Sigmoid colon (tissue), 7 donors: ENCODE data around the gene ARHGAP25. TPM values are rescaled to one million over a fixed set of nuclear protein-coding genes. Genes with fewer than 3 reads are reported as not detected.

Experiments
- DNase-seq: peaks from one replicate; pipeline ENCODE4 v3.0.0-alpha.2; 2019
- H3K27ac ChIP-seq, 4 donors: fragments of 200-600 bp; sonication (generic); one replicate each; pipeline ENCODE4 v1.5.1; 2016 to 2019; ENCODE audit warnings: mild to moderate bottlenecking in 1 of 4
- H3K27me3 ChIP-seq, 3 donors: fragments of 200-600 bp; sonication (generic); one replicate each; pipeline ENCODE4 v1.5.1; 2019; ENCODE audit warnings: mild to moderate bottlenecking in 1 of 3
- H3K36me3 ChIP-seq, 4 donors: fragments of 200-600 bp; sonication (generic); one replicate each; pipeline ENCODE4 v1.5.1; 2016 to 2019
- H3K4me1 ChIP-seq, 4 donors: fragments of 200-600 bp; sonication (generic); one replicate each; pipeline ENCODE4 v1.5.1; 2017 to 2019
- H3K4me3 ChIP-seq, 4 donors: fragments of 200-600 bp; sonication (generic); one replicate each; pipeline ENCODE4 v1.5.1; 2017 to 2019; ENCODE audit warnings: mild to moderate bottlenecking in 2 of 4, moderate library complexity in 1 of 4
- H3K9me3 ChIP-seq, 4 donors: fragments of 200-600 bp in 3 of 4; sonication (generic) in 3 of 4; one replicate each; pipeline versions ENCODE4 v1.5.1 to v1.6.1; 2013 to 2019
- CTCF ChIP-seq, 4 experiments: fragments of 450-650 bp in 3 of 4; fragments of 200-600 bp in 1 of 4; IDR thresholded peaks; one replicate each; pipeline ENCODE4 v1.5.1; 2016 to 2019; ENCODE audit warnings: antibody characterized with exemption in 4 of 4, mild to moderate bottlenecking in 3 of 4, moderate library complexity in 2 of 4
- EP300 ChIP-seq, 4 donors: sonication (generic); formaldehyde crosslinking; IDR thresholded peaks; one replicate each; pipeline ENCODE4 v1.6.1; 2017; ENCODE audit warnings: antibody characterized with exemption in 4 of 4
- POLR2A ChIP-seq, 2 donors: fragments of 450-650 bp; IDR thresholded peaks; one replicate each; pipeline ENCODE4 v1.6.1; 2016; ENCODE audit warnings: antibody characterized with exemption in 2 of 2, mild to moderate bottlenecking in 2 of 2, moderate library complexity in 2 of 2
- POLR2AphosphoS5 ChIP-seq, 4 donors: sonication (generic); formaldehyde crosslinking; IDR thresholded peaks; one replicate each; pipeline ENCODE4 v1.6.1; 2017; ENCODE audit warnings: antibody characterized with exemption in 4 of 4
- WGBS, 2 donors: extraction: QIAGEN DNeasy Blood & Tissue Kit; methylation state at CpG; one replicate each; pipeline ENCODE4 v1.1.7; 2013; 5-methylcytosine and 5-hydroxymethylcytosine counted together
- intact Hi-C: fragments of 100-400 bp; cut with DNase I; formaldehyde crosslinking; loops from one replicate; pipeline ENCODE4 v1.15.1; 2023
- polyA plus RNA-seq, 3 donors: library from polyadenylated mRNA; stranded (reverse); fragments of 200-250 nt; gene quantifications; one replicate each; pipeline ENCODE4 v1.2.3, GENCODE V29; 2013
- total RNA-seq, 4 donors: library from RNA; depleted of rRNA; stranded (reverse); fragments of >200 nt; gene quantifications; one replicate each; pipeline ENCODE4 v1.1.0, GENCODE V29; 2016
- donor health status: healthy with polysubstance abuse.
- donor health status: Bipolar disorder and iron deficiency.
- donor health status: healthy.

Gene ARHGAP25
- total and polyA plus RNA-seq, 7 donors = 2.6 to 18.1 (median 5.8) TPM

- Histone ChIP-seq H3K9me3 (no peaks in the 10 kb centered on the region), H3K27ac (no peak overlapping the region), H3K4me1 (no peaks in the 10 kb centered on the region), H3K36me3 (no peaks in the 10 kb centered on the region), H3K4me3 (no peak overlapping the region), H3K27me3 (no peaks in the 10 kb centered on the region)
- 10 to 14% methylated on average over 5 of the region's 5 CpGs for WGBS, 2 donors
- TF ChIP-seq POLR2AphosphoS5 (IDR thresholded peaks at IDR 0.05) = no peak
- no peak for TF ChIP-seq POLR2A (IDR thresholded peaks at IDR 0.05)
- TF ChIP-seq CTCF (IDR thresholded peaks at IDR 0.05) = peak in 3 of 4 experiments; percentile 45 to 69 (median 48)
- intact Hi-C loops = no loop called here
- no peak for DNase-seq
These were observed 25.1 kb upstream of the ARHGAP25 start for GRCh38 chr2:68709421-68709911.

- TF ChIP-seq POLR2A (IDR thresholded peaks at IDR 0.05) = no peak
- no peak for TF ChIP-seq CTCF (IDR thresholded peaks at IDR 0.05)
- TF ChIP-seq EP300 (IDR thresholded peaks at IDR 0.05) = no peak
- no peak for TF ChIP-seq POLR2AphosphoS5 (IDR thresholded peaks at IDR 0.05)
- Histone ChIP-seq H3K4me1 (peaks cover 0 to 3% (median 0%) of the 10 kb centered on the region in 4 donors), H3K36me3 (no peaks in the 10 kb centered on the region), H3K27ac (no peak overlapping the region), H3K4me3 (no peak overlapping the region), H3K9me3 (no peaks in the 10 kb centered on the region), H3K27me3 (no peaks in the 10 kb centered on the region)
- 73 to 82% methylated on average over 1 of the region's 1 CpG for WGBS, 2 donors
- DNase-seq = no peak
- intact Hi-C loops = no loop called here
These were observed 24.3 kb upstream of the ARHGAP25 start for GRCh38 chr2:68710336-68710735.

- H3K4me1 ChIP-seq = peaks cover 0 to 5% (median 0%) of the 10 kb centered on the region in 4 donors
- H3K36me3 ChIP-seq = no peaks in the 10 kb centered on the region
- TF ChIP-seq CTCF (IDR thresholded peaks at IDR 0.05) = no peak
- no peak for TF ChIP-seq EP300 (IDR thresholded peaks at IDR 0.05)
- no peaks in the 10 kb centered on the region for H3K27me3 ChIP-seq
- no peaks in the 10 kb centered on the region for H3K9me3 ChIP-seq
- DNase-seq = no peak
- intact Hi-C loops = no loop called here
- WGBS, 2 donors = 87 to 89% methylated on average over 1 of the region's 1 CpG
- no peak overlapping the region for H3K4me3 ChIP-seq
- no peak overlapping the region for H3K27ac ChIP-seq
These were observed 23.9 kb upstream of the ARHGAP25 start for GRCh38 chr2:68710756-68711155.

- Histone ChIP-seq H3K36me3 (no peaks in the 10 kb centered on the region), H3K4me3 (no peak overlapping the region), H3K27me3 (no peaks in the 10 kb centered on the region), H3K9me3 (no peaks in the 10 kb centered on the region), H3K4me1 (peaks cover 0 to 5% (median 0%) of the 10 kb centered on the region in 4 donors), H3K27ac (no peak overlapping the region)
- peak; percentile 69 for DNase-seq
- intact Hi-C loops = loop anchor here (5.0 kb wide), 1 partner anchor 248 kb away; the partner anchor contains the start of genes APLF and FBXO48
- TF ChIP-seq POLR2A (IDR thresholded peaks at IDR 0.05) = no peak
- TF ChIP-seq POLR2AphosphoS5 (IDR thresholded peaks at IDR 0.05) = no peak
- TF ChIP-seq EP300 (IDR thresholded peaks at IDR 0.05) = no peak
- TF ChIP-seq CTCF (IDR thresholded peaks at IDR 0.05) = no peak
- WGBS, 2 donors = 37 to 55% methylated on average over 3 of the region's 3 CpGs
These were observed 19.7 kb upstream of the ARHGAP25 start for GRCh38 chr2:68714866-68715265.
